ENCODE results near the gene FNDC3B. TPM values are rescaled to one million over a fixed set of nuclear protein-coding genes. Genes with fewer than 3 reads are reported as not detected.

FNDC3B gene
- total RNA-seq, 4 donors from 2014 or later, result 23.9 to 61.9 (median 37.0) TPM

DNA sequence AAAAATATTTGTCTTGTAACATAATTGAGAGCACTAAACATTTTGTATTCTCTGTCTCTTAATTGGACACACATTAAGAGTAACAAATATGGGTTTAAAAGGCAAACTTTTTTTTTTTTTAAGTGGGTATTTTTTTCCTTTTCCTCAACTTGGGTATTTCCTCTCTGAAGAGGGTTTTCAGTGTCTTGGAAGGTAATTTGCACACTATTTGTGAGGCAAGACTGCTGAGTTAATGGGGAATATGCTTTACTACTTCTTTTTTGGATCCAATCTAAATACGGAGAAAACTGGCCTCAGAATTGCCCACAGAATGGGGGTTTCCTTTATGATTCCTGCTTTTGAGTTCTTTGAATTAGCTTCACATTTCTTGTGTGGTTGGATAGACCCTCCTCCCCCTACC is 105.2 kb downstream of the FNDC3B start:
- Histone ChIP-seq H3K27me3 (no peaks in the 10 kb centered on the region), H3K4me1 (peaks cover 30% of the 10 kb centered on the region), H3K36me3 (no peaks in the 10 kb centered on the region), H3K4me3 (no peak overlapping the region), H3K27ac (no peak overlapping the region), H3K9me3 (no peaks in the 10 kb centered on the region)
- DNase-seq (ENCODE audit: low spot score in 2 of 2), result no peak
- TF ChIP-seq CTCF (IDR thresholded peaks at IDR 0.05) (no peak), POLR2A (IDR thresholded peaks at IDR 0.05) (no peak)
- 83% methylated on average over 1 of the region's 1 CpG for WGBS

DNA sequence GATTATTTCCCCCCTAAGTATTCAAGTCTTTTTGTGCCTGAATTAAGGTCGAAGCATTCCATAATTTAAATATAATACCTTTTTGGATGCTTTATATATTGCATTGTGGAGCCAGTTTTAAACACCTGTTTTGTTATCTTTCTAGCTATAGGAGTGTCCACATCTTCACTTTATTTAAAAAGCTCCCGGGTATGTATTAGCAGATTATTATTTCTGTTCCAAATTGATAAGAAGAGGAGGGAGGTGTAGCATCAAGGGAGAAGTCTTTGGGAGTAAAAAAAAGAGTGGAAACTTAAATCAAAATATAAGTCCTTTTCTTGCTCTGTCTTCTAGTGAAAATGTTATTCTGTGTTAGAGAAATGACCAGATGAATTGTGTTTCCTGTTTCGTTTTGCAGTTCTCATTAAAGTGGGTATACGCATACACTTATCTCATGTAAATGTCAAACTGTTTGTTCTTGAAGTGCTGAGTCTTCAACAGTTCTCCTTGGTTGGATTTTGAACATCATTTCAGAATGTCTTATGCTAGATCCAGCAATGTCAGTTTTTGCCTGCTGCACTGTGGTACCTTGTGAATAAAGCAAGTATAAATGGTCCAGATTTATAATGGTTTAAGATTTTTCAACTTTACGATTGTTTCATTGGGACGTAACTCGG is 105.8 kb downstream of the FNDC3B start:
- WGBS, result 86% methylated on average over 7 of the region's 7 CpGs
- Histone ChIP-seq H3K9me3 (no peaks in the 10 kb centered on the region), H3K36me3 (no peaks in the 10 kb centered on the region), H3K4me3 (no peak overlapping the region), H3K27me3 (no peaks in the 10 kb centered on the region), H3K27ac (no peak overlapping the region), H3K4me1 (peaks cover 26% of the 10 kb centered on the region)
- no peak for TF ChIP-seq EP300 (IDR thresholded peaks at IDR 0.05)
- TF ChIP-seq CTCF (IDR thresholded peaks at IDR 0.05), result no peak
- no peak for TF ChIP-seq POLR2A (IDR thresholded peaks at IDR 0.05)
- no peak for TF ChIP-seq POLR2AphosphoS5 (IDR thresholded peaks at IDR 0.05)
- DNase-seq (ENCODE audit: low spot score in 2 of 2), result no peak

GRCh38 chr3:172146349-172146748 is 107.0 kb downstream of the FNDC3B start:
- Histone ChIP-seq H3K27me3 (no peaks in the 10 kb centered on the region), H3K4me1 (peaks cover 17% of the 10 kb centered on the region), H3K27ac (no peak overlapping the region), H3K9me3 (no peaks in the 10 kb centered on the region), H3K36me3 (no peaks in the 10 kb centered on the region), H3K4me3 (no peak overlapping the region)
- DNase-seq (ENCODE audit: low spot score in 2 of 2), result no peak
- no peak for TF ChIP-seq POLR2A (IDR thresholded peaks at IDR 0.05)
- no peak for TF ChIP-seq EP300 (IDR thresholded peaks at IDR 0.05)
- TF ChIP-seq POLR2AphosphoS5 (IDR thresholded peaks at IDR 0.05), result no peak
- TF ChIP-seq CTCF (IDR thresholded peaks at IDR 0.05), result no peak
- 46% methylated on average over 3 of the region's 3 CpGs for WGBS

DNA sequence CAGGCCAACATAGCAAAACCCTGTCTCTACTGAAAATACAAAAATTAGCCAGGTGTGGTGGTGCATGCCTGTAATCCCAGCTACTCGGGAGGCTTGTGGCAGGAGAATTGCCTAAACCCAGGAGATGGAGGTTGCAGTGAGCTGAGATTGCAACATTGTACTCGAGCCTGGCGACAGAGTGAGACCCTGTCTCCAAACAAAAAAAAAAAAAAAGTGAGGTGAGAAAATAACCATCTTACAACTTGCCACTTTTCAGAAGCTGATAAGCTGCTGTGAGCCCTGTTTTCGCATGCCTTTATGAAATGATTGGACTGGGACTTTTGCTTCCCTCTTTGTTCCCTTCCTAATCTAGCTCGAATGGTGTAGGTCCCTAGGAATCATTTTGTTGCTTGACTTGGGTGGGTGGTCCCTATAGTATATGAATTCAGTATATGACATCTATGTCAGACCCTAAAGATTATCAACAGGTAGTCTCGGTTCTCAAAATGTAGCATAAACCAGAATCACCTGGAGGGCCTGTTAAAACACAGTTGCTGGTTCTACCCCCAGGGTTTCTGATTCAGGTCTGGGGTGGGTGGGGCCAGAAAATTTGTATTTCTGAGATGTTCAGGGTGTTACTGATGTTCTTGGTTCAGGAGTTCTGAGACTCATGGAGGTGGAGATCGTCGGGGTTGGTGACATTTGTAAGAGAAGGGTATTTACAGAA is 107.9 kb downstream of the FNDC3B start:
- TF ChIP-seq POLR2AphosphoS5 (IDR thresholded peaks at IDR 0.05), result no peak
- no peak for TF ChIP-seq CTCF (IDR thresholded peaks at IDR 0.05)
- no peak for TF ChIP-seq POLR2A (IDR thresholded peaks at IDR 0.05)
- TF ChIP-seq EP300 (IDR thresholded peaks at IDR 0.05), result no peak
- 87% methylated on average over 8 of the region's 8 CpGs for WGBS
- H3K9me3 ChIP-seq, result no peaks in the 10 kb centered on the region
- no peaks in the 10 kb centered on the region for H3K36me3 ChIP-seq
- no peak overlapping the region for H3K27ac ChIP-seq
- H3K4me1 ChIP-seq, result peaks cover 12% of the 10 kb centered on the region
- H3K4me3 ChIP-seq, result no peak overlapping the region
- no peaks in the 10 kb centered on the region for H3K27me3 ChIP-seq
- DNase-seq (ENCODE audit: low spot score in 2 of 2), result no peak

DNA sequence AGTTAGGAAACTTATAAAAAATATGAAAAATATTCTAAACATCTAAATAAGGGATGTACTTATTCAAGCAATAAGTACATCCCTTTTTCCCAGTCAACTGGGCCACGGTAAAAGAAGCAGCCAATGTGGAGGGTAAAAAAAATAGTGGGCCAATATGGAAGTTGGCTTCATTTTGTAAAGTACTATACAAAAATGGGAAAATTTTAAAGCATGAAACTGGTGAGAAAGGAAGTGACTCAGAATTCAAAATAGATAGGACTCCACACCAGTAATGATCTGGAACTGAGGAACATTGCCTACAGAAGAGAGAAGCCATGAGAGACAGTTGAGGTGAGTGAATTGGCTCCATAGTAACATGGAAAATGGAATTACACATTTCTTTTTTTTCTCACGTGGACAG is 108.9 kb downstream of the FNDC3B start:
- Histone ChIP-seq H3K4me1 (peaks cover 14% of the 10 kb centered on the region), H3K27me3 (no peaks in the 10 kb centered on the region), H3K36me3 (no peaks in the 10 kb centered on the region), H3K27ac (no peak overlapping the region), H3K9me3 (no peaks in the 10 kb centered on the region), H3K4me3 (no peak overlapping the region)
- WGBS, result 90% methylated on average over 2 of the region's 2 CpGs
- DNase-seq (ENCODE audit: low spot score in 2 of 2), result no peak
- TF ChIP-seq POLR2AphosphoS5 (IDR thresholded peaks at IDR 0.05), result no peak
- no peak for TF ChIP-seq CTCF (IDR thresholded peaks at IDR 0.05)
- TF ChIP-seq EP300 (IDR thresholded peaks at IDR 0.05), result no peak
- TF ChIP-seq POLR2A (IDR thresholded peaks at IDR 0.05), result no peak

All from suprapubic skin (tissue), 4 donors.